Fibroblast of skin of abdomen (primary cell): ENCODE measurements around the gene ECE2.
A peak's percentile ranks its signal among the peaks of the same experiment; 100 is the strongest.

Experiments
- DNase-seq: peaks from one replicate; pipeline ENCODE4 v3.0.0-alpha.2; 2013

Gene ECE2

DNA sequence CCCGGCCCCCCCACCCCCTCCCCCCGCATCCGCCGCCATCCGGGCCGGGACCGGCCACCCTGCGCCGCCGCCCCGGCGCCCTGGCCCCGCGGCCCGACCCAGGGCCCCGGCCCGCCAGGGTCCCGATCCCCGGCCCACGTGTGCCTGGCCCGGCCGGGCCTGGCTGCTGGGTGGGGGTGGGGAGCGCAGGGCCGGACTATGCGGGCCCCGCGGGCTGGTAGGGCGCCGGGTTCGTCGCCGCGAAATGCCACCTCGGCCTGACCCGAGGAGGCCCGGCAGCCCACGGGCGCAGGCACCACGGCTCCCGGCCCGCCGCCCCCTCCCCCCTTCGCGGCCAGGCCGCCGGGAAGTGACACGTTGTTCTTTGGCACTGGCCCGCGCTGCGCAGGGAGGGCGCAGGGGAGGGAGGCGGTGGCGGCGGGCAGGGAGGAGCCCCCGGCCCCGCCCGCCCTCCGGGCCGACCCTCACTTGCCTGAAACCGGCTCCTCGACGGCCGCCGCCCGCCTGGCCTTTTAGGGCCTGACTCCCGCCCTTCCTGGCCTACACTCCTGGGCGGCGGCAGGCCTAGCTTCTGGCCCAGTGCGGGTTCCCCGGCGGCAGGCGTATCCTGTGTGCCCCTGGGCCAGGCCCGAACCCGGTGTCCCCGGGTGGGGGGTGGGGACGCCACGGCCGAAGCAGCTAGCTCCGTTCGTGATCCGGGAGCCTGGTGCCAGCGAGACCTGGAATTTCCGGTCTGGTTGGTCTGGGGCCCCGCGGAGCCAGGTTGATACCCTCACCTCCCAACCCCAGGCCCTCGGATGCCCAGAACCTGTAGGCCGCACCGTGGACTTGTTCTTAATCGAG is 39.1 kb downstream of the ECE2 start:
- peak; percentile 84 for DNase-seq

DNA sequence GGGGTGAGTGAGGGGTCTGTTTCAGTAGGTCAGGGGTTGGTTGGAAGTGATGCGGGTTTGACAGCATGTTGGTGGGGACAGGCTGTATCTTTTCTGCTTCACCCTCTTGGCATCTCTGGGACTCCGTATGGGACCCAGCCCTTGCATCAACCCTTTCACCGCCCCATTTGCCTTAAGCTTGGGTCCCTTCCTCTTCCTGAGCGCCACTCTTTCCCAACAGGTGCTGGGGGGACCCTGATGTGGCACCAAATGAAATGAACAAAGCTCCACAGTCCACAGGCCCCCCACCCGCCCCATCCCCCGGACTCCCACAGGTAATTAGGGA is 39.7 kb downstream of the ECE2 start:
- no peak for DNase-seq

DNA sequence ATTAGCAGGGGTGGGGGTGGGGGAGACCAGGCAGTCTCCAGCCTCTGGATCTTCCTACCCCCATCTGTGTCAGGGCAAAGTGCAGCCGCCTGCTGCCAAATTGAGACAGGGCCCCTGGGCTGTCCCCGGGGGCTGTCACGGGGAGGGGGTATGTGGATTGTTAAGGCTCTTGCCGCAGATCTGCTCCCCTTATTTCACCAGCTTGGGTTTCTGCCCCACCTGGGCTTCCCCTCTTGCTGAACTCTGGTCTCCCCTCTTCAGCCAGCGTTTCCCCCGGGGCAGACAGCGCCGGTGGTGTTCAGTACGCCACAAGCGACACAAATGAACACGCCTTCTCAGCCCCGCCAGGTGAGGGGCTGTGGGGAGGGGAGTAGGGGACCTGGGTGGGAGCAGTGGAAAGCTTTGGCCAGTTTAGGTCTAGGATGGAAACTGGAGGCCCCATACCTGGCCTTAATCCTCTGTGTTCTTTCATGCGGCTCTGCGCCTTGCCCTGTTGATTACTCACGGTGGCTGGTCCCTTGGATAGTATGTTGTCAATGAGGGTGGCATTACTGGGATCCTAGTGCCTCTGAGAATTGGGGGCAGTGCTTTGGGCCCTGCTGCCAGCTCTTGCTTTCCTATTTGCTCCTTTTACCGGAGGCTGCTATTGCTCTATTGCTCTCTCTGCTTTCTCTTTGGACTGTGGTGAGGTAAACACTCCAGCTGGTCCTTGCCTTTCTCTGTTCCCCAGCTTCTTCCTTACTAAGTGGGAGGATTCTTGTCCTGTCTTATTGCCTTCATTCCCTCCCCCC is 40.2 kb downstream of the ECE2 start:
- DNase-seq = no peak

DNA sequence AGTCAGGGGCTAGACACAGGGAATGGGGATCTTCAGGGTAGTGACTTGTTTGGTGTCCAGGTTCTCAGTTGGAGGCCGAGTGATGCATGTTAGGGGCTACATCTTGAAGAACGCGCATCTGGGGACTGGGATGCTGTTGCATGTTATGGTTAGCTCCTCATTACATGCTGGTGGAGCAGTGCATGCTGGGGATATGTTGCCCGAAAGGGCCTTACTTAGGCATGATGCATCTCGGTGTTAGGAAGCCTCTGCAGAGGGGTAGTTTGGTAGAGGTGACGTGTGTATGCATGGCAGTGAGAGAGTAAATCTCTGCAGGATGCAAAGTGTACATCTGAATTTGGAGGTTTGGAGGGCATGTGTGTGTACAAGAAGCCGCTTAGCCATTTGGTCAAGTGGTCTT is 41.0 kb downstream of the ECE2 start:
- no peak for DNase-seq

DNA sequence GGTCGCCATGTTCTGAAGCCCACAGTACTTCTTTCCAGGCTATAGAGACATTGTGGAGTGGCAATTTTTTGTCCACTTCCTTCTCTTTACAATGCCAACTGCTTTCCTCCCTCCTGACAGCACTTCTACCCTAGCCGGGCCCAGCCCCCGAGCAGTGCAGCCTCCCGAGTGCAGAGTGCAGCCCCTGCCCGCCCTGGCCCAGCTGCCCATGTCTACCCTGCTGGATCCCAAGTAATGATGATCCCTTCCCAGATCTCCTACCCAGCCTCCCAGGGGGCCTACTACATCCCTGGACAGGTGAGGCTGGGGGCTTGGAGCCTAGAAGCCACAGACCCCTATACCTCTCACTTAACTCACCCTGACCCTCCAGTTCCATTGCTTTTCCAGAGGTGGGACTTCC is 41.4 kb downstream of the ECE2 start:
- DNase-seq = no peak

DNA sequence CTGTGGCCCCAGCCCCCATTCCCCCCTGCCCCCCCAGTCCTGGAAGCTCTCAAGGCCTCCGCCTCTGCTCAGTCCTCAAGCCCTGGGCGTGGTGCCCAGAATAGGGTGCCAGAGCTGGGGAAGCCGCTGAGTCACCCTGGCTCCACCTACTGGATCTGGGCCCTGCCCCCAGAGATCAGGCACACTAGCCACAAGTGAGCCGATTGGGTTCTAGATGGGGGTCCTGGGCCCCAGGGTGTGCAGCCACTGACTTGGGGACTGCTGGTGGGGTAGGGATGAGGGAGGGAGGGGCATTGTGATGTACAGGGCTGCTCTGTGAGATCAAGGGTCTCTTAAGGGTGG is 44.3 kb downstream of the ECE2 start:
- peak; percentile 97 for DNase-seq

DNA sequence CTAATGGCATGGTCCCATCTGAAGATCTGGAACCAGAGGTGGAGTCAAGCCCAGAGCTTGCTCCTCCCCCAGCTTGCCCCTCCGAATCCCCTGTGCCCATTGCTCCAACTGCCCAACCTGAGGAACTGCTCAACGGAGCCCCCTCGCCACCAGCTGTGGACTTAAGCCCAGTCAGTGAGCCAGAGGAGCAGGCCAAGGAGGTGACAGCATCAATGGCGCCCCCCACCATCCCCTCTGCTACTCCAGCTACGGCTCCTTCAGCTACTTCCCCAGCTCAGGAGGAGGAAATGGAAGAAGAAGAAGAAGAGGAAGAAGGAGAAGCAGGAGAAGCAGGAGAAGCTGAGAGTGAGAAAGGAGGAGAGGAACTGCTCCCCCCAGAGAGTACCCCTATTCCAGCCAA is 45.8 kb downstream of the ECE2 start:
- no peak for DNase-seq

DNA sequence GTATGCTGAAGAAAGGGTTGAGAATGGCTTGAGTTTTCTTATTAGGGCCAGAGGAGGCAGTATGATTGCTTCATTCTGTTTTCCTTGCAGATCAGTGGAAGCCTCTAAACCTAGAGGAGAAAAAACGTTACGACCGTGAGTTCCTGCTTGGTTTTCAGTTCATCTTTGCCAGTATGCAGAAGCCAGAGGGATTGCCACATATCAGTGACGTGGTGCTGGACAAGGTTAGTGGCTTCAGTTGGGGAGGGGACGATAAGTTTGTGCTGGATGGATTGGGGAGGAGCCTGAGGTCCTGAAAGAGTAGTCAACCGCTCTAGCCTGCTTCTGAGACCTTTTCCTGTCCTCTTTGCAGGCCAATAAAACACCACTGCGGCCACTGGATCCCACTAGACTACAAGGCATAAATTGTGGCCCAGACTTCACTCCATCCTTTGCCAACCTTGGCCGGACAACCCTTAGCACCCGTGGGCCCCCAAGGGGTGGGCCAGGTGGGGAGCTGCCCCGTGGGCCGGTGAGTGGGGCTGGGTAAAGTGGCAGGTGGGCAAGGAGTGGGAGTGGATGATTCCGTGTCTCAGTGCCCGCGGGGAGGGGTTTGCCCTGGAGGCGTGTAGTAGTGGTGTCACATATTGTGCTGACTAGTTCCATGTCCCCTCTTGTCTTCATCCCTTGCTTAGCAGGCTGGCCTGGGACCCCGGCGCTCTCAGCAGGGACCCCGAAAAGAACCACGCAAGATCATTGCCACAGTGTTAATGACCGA is 47.1 kb downstream of the ECE2 start:
- no peak for DNase-seq

DNA sequence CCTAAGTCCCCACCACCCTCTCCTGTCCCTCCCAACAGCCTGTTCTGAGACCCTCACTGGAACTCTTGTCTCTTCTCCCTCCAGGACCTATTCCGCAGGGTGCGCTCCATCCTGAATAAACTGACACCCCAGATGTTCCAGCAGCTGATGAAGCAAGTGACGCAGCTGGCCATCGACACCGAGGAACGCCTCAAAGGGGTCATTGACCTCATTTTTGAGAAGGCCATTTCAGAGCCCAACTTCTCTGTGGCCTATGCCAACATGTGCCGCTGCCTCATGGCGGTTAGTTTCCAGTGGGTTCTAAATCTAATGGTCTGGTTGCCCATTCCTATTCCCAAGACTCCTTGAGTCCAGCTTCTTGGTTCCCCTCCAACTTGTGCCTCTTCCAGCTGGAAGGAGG is 47.9 kb downstream of the ECE2 start:
- DNase-seq = no peak

DNA sequence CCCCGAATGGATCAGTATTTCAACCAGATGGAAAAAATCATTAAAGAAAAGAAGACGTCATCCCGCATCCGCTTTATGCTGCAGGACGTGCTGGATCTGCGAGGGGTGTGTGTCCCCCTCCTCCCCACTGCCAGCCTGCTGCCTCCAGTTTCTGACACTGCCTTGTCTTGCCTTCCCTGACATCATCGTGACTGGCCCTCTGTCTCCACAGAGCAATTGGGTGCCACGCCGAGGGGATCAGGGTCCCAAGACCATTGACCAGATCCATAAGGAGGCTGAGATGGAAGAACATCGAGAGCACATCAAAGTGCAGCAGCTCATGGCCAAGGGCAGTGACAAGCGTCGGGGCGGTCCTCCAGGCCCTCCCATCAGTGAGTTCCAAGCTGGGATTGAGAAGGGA is 49.4 kb downstream of the ECE2 start:
- no peak for DNase-seq

DNA sequence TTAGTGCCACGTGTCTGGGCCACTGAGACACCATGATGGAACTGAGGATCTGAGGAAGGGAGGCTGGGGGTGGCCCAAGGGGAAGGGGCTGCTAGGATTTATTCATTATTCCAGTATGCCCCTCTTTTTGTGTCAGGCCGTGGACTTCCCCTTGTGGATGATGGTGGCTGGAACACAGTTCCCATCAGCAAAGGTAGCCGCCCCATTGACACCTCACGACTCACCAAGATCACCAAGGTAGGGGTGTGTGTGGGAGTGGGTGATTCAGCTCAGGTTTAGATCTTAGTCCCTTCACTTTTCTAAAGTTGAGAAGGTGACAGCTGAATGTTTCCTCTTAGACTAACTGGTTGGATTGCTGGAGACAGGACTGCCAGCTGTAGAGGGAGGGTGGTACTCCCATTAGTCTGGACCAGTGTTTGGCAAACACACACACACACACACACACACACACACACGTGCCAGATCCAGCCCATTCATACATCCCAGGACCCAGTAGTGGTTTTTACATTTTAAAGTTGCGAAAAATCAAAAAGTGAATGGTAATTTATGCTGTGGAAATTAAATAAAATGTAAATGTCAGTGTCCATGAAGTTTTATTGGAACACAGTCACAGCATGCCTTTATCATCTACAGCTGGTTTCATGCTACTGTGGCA is 50.0 kb downstream of the ECE2 start:
- no peak for DNase-seq

DNA sequence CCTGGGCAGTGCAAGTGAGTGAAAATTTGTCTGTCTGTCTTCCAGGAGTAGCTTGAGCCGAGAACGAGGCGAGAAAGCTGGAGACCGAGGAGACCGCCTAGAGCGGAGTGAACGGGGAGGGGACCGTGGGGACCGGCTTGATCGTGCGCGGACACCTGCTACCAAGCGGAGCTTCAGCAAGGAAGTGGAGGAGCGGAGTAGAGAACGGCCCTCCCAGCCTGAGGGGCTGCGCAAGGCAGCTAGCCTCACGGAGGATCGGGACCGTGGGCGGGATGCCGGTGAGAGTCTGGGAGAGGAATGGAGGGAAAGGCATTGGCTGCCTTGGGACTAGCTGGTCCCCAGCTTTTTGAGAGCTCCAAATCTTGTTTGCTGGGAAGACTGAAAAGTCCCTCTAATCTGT is 51.3 kb downstream of the ECE2 start:
- no peak for DNase-seq

DNA sequence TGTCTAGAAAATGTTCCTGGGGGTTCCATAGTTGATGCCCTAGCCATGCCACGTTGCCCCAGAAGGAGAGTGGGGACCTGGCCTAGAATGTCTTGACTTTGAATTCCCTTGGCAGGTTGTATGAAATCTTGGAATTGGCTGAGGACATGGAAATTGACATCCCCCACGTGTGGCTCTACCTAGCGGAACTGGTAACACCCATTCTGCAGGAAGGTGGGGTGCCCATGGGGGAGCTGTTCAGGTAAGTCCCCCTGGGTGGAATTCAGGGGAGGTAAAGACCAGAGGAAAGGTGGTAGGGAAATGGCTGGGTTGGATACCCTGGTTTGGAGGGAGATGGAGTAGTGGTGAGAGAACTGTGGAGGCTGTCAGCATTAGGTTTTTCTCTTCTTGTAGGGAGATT is 52.7 kb downstream of the ECE2 start:
- no peak for DNase-seq

DNA sequence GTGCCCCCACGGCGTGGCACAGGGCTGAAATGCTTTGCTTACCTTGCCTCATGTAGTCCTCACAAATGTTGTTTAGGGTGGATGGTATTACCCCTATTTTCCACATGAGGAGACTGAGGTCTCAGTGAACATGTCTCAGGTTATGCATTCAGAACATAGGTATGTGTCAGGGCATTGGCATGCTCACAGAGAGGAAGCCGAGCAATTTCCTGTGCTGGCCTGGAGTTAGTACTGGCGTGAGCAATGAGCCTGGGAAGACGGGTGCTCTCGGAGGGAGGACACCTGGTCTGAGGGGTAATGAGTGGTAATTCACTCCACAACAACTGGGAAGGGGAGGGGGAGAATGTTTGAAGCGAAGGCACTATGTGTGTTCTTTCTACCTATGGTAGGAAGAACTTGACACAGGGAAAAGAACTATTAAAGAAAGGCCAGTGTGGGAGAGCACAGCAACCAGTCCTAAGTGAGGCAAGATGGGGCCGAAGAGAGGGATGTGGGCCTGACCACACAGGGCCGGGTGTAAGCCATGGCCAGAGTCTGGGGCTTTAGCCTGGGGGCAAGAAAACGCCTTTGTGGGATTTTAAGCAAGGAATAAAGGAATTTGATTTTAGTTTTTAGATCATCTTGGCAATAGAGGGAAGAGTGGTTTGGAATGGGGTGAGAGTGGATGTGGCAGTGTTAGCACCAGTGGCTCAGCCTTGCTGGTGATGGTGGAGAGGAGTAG is 56.7 kb downstream of the ECE2 start:
- DNase-seq = peak; percentile 87

DNA sequence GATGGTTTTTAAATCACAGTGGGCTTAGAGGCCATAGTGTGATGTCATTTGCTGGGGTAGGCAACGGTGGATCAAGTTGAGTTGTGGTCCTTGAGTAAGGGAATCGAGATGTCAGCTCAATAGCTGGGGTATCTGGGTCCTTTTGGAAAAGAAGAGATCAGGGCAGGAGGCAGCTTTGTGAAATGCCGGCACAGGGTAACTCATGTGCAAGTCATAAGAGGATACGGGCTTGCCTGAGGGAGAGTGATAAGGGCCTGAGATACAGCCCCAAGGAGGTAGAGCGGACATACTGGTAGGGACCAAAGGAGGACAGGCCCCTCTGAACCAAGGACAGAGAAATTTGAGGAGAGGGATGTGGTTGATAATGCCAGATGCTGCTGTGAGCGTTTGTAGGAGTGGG is 57.4 kb downstream of the ECE2 start:
- DNase-seq = no peak

DNA sequence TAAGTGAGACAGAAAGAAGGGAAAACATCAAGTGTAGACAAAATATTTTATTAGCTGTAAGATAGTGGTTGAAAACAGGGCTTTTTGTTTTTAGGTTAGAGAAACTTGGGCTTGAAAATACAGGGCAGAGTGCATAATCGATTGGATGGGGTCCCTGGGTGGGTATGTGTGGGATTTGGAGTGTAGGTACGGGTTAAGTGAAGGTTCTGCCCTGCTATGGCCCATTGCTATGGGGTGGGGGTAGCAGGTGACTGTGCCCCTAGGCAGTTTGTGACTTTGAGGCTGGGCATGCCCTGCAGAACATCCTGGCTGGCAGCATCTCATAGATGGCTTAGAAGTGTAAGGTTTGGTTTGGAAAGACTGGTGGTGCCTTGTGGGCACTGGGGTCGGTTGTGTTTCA is 57.9 kb downstream of the ECE2 start:
- no peak for DNase-seq

DNA sequence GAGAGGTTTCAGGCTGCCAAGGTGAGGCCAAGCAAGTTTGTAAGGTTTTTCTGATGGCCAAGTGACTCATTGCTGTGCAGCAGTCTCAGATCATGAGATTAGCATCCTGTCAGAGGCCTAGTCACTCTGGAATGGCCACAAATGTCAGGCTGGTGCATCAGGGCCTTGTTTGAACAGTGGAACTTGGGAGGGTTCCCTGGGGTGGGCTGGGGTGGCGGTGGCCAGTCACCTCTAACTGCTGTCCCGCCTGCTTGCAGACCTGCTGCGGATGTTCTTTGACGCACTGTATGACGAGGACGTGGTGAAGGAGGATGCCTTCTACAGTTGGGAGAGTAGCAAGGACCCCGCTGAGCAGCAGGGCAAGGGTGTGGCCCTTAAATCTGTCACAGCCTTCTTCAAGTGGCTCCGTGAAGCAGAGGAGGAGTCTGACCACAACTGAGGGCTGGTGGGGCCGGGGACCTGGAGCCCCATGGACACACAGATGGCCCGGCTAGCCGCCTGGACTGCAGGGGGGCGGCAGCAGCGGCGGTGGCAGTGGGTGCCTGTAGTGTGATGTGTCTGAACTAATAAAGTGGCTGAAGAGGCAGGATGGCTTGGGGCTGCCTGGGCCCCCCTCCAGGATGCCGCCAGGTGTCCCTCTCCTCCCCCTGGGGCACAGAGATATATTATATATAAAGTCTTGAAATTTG is 58.8 kb downstream of the ECE2 start:
- DNase-seq = peak; percentile 51

DNA sequence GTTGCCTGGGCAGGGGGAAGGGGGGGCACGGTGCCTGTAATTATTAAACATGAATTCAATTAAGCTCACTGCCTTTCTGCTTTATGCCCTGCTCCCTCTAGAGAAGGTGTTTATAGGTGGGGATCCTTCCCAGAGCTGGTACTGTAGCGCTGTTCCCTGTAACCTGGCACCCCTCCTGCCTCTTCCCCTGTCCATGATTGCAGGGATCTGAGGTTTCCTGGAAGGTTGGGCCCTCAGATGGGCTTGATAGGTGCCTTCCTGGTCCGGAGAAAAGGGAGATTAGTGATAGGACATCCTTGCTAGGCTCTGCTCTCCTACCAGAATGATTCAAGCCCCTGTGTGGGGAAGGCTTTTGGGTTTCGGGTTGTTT is 59.5 kb downstream of the ECE2 start:
- no peak for DNase-seq

DNA sequence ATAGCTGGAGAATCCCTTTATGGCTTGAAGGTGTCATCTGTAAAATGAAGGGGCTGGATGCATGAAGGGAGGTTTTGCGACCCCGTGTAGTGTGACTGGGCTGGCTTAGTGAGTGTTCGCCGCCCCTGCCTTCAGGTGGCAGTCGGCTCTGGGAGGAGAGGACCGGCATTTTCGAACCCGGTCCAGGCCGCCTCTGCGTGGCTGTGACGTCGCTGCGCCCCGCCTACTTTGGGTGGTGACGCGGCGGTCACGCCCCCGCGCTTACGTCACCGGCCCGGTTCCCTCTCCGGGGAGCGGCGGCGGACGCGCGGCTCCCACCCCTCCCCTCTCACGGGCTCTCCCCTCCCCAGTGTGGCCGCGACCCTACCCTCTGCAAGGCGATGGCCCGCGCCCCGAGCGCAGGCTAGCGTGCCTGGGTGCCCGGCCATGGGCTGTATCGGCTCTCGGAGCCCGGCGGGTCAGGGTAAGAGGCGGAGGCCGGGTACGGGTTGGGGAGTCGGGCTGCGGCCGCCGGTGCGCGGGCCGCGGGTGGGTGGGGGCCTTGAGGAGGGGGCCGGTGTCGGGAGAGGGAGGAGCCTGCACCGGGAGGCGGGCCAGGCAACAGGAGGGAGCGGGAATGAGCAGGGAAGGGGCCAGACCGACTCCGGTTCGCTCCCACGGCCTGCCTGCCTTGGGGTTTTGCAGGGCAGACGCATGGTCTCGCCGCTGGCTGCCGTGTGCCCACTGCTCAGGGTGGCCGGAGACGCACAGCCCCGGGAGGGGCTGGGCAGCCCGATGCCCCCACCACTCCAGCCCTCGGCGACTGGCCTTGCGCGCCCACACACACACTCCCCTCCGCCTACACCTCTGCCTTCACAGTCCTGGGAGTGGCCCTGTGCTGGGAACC is 60.1 kb downstream of the ECE2 start:
- peak; percentile 74 for DNase-seq

DNA sequence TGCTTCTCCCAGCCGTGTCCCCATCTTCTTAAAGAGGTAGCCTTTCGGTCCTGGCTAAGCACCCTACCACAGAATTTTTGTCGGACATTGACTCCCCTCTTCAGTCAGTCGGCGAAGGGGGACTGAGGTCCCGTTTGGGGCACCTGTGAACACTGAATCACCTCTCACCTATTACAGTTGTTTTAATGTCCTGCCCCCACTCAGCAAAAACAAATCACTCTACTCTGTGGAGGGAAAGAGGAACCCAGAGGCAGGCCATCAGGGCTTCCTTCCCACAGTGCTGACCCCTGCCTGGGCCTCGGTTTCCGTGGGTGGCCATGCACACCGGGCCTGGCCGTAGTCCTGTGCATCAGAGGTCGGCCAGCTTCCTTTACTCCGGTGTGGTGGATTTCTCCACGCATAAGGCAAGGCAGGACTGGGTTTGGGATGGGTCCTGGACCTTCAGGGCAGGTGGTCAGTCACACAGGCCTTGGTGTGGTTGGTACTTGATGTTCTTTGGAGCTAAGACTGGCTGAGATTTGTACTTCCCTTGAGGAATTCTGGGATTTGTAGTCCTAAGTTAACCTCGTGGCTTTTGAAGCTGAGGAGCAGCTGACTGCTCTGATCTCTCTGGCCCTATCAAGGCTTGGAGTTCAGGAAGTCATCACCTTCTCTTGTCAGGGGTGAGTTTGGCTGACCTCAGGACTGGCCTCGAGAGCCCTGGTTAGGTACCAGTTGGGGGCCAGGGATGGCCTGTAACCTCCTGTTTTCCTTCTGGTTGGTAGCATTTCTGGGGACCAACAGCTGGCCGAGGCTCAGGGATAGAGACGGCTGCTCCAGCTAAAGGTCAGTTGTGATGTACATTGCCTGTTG is 61.0 kb downstream of the ECE2 start:
- DNase-seq = peak; percentile 54
